IMR-90 (cell line): ENCODE data around the gene CDKN2C. TPM values are rescaled to one million over a fixed set of nuclear protein-coding genes. Genes with fewer than 3 reads are reported as not detected.
A peak's percentile ranks its signal among the peaks of the same experiment; 100 is the strongest.

Experiments
- ATAC-seq: fragments of 200-7000 bp; cut with Tn5 transposase; 2 replicates; pipeline ENCODE4 v1.9.1; 2020; ENCODE audit warnings: low read depth, mild to moderate bottlenecking, moderate library complexity
- BruUV-seq: library from RNA; stranded (reverse); fragments of 400-500 nt; replicated peaks from 2 replicates; lab custom pipeline; 2021; lab: Mats Ljungman, UMichigan
- CTCF ChIA-PET: fragments of 300-600 bp; formaldehyde crosslinking; extraction: SDS; loops from one replicate; lab custom pipeline; 2021; ENCODE audit warnings: antibody characterized with exemption; lab: Yijun Ruan, JAX
- POLR2A ChIA-PET: fragments of 300-600 bp; sonication (Branson Sonifier 250); formaldehyde crosslinking; loops from one replicate; lab custom pipeline; 2022; ENCODE audit warnings: antibody characterized with exemption; ENCODE audit not compliant: unreplicated experiment; lab: Charles Lee
- DNase-seq: peaks from one replicate; pipeline ENCODE4 v3.0.0; 2013
- H2AFZ ChIP-seq: replicated peaks from 2 replicates; pipeline ENCODE3; 2013; ENCODE audit warnings: low read length, mild to moderate bottlenecking; ENCODE audit not compliant: poor library complexity
- H2AK5ac ChIP-seq: 2 replicates; pipeline ENCODE4 v1.6.1; 2013; ENCODE audit warnings: low read depth, low read length, inconsistent platforms
- H2AK9ac ChIP-seq: replicated peaks from 2 replicates; pipeline ENCODE3; 2013; ENCODE audit warnings: mild to moderate bottlenecking, low read depth, low read length, moderate library complexity; ENCODE audit not compliant: poor library complexity
- H2BK120ac ChIP-seq: 2 replicates; pipeline ENCODE4 v1.6.1; 2013; ENCODE audit warnings: low read depth, low read length, inconsistent platforms
- H2BK15ac ChIP-seq: 3 replicates; pipeline ENCODE4 v1.6.1; 2013; ENCODE audit warnings: low read depth, low read length, inconsistent platforms
- H2BK20ac ChIP-seq: 2 replicates; pipeline ENCODE4 v1.6.1; 2013; ENCODE audit warnings: low read depth, mild to moderate bottlenecking, inconsistent platforms, low read length, moderate library complexity
- H2BK5ac ChIP-seq: 2 replicates; pipeline ENCODE4 v1.6.1; 2013; ENCODE audit warnings: mild to moderate bottlenecking, low read depth, low read length, inconsistent platforms; ENCODE audit not compliant: poor library complexity, severe bottlenecking
- H3K14ac ChIP-seq: replicated peaks from 2 replicates; pipeline ENCODE4 v1.6.1; 2013; ENCODE audit warnings: low read depth, low read length, inconsistent platforms
- H3K18ac ChIP-seq: 2 replicates; pipeline ENCODE4 v1.6.1; 2013; ENCODE audit warnings: low read depth, low read length, control low read depth
- H3K23ac ChIP-seq: 2 replicates; pipeline ENCODE4 v1.6.1; 2013; ENCODE audit warnings: low read depth, low read length, inconsistent platforms
- H3K27ac ChIP-seq: 2 replicates; pipeline ENCODE4 v1.5.1; 2013; ENCODE audit warnings: mild to moderate bottlenecking, control low read depth, low read length; ENCODE audit not compliant: insufficient read depth
- H3K27me3 ChIP-seq: 2 replicates; pipeline ENCODE4 v1.6.1; 2013; ENCODE audit warnings: low read length; ENCODE audit not compliant: control insufficient read depth, insufficient read depth
- H3K36me3 ChIP-seq: 2 replicates; pipeline ENCODE4 v1.6.1; 2013; ENCODE audit warnings: low read length, mixed read lengths; ENCODE audit not compliant: control insufficient read depth, insufficient read depth
- H3K4ac ChIP-seq: 2 replicates; pipeline ENCODE4 v1.6.1; 2013; ENCODE audit warnings: low read depth, low read length, inconsistent platforms
- H3K4me1 ChIP-seq: 2 replicates; pipeline ENCODE4 v1.6.1; 2013; ENCODE audit warnings: low read length, mixed read lengths; ENCODE audit not compliant: control insufficient read depth, insufficient read depth
- H3K4me2 ChIP-seq: 2 replicates; pipeline ENCODE4 v1.6.1; 2013; ENCODE audit warnings: low read depth, mild to moderate bottlenecking, control low read depth, low read length, moderate library complexity
- H3K4me3 ChIP-seq: 2 replicates; pipeline ENCODE4 v1.5.1; 2013; ENCODE audit warnings: low read depth, mild to moderate bottlenecking, control low read depth, low read length, moderate library complexity; ENCODE audit not compliant: insufficient read depth
- H3K56ac ChIP-seq: 2 replicates; pipeline ENCODE4 v1.6.1; 2013; ENCODE audit warnings: low read length, inconsistent platforms; ENCODE audit not compliant: insufficient read depth; ENCODE audit errors: extremely low read depth
- H3K79me1 ChIP-seq, 2 experiments: 2 replicates each; pipeline ENCODE4 v1.6.1; 2013; ENCODE audit warnings: low read length in 2 of 2, inconsistent platforms in 1 of 2, low read depth in 1 of 2
- H3K9ac ChIP-seq: 2 replicates; pipeline ENCODE4 v1.6.1; 2013; ENCODE audit warnings: low read depth, low read length, control low read depth
- H3K9me1 ChIP-seq: 2 replicates; pipeline ENCODE4 v1.6.1; 2013; ENCODE audit warnings: low read length, inconsistent platforms; ENCODE audit not compliant: insufficient read depth
- H3K9me3 ChIP-seq: 2 replicates; pipeline ENCODE4 v1.6.1; 2013; ENCODE audit warnings: low read length; ENCODE audit not compliant: control insufficient read depth, insufficient read depth
- H4K20me1 ChIP-seq: 2 replicates; pipeline ENCODE4 v1.6.1; 2013; ENCODE audit warnings: low read length, inconsistent platforms; ENCODE audit not compliant: insufficient read depth
- H4K5ac ChIP-seq: 2 replicates; pipeline ENCODE4 v1.6.1; 2013; ENCODE audit warnings: mild to moderate bottlenecking, low read depth, low read length, control low read depth
- H4K8ac ChIP-seq, 2 experiments: 2 replicates each; pipeline ENCODE4 v1.6.1; 2013; ENCODE audit warnings: low read depth in 2 of 2, low read length in 2 of 2, control low read depth in 1 of 2, inconsistent platforms in 1 of 2
- H4K91ac ChIP-seq: 2 replicates; pipeline ENCODE4 v1.6.1; 2013; ENCODE audit warnings: low read depth, low read length, inconsistent platforms; ENCODE audit not compliant: insufficient read depth
- BHLHE40 ChIP-seq: fragments of 150-350 bp; IDR thresholded peaks from 2 replicates; pipeline ENCODE4 v1.6.1; 2016; ENCODE audit warnings: mild to moderate bottlenecking, low read depth, low read length
- ELK1 ChIP-seq: fragments of 150-350 bp; IDR thresholded peaks from 2 replicates; pipeline ENCODE4 v1.6.1; 2016; ENCODE audit warnings: low read depth, mild to moderate bottlenecking, low read length, moderate library complexity, borderline replicate concordance
- MAFK ChIP-seq: IDR thresholded peaks from 2 replicates; pipeline ENCODE4 v1.6.1; 2012; ENCODE audit warnings: low read depth, low read length, improper control_type of control experiment
- RCOR1 ChIP-seq: IDR thresholded peaks from 2 replicates; pipeline ENCODE4 v1.6.1; 2012; ENCODE audit warnings: mild to moderate bottlenecking, low read length, improper control_type of control experiment; ENCODE audit not compliant: insufficient replicate concordance
- WGBS, 2 experiments: methylation state at CpG; one replicate each; pipeline versions ENCODE4 v1.1.5 to v1.1.7; 2013; ENCODE audit warnings: missing lambda C conversion rate in 2 of 2; ENCODE audit not compliant: insufficient read length in 1 of 2; ENCODE audit errors: extremely low coverage in 2 of 2; 5-methylcytosine and 5-hydroxymethylcytosine counted together
- dilution Hi-C: fragments of 300-500 bp; cut with HindIII; formaldehyde crosslinking; loops from one replicate; pipeline ENCODE4 v1.14.3; 2018; ENCODE audit warnings: low sequenced_read_pairs; ENCODE audit not compliant: unreplicated experiment
- in situ Hi-C: fragments of 300-500 bp; cut with MboI; formaldehyde crosslinking; loops from 3 replicates; pipeline ENCODE4 v1.14.3; 2019; ENCODE audit warnings: low sequenced_read_pairs, inconsistent platforms, mixed read lengths
- intact Hi-C: fragments of 100-400 bp; cut with micrococcal nuclease; formaldehyde crosslinking; loops from 2 replicates; pipeline ENCODE4 v1.10.0; 2022
- polyA plus RNA-seq, 3 experiments: library from polyadenylated mRNA; depleted of rRNA; stranded (reverse); fragments of >200 nt; gene quantifications; 2 replicates each; pipeline ENCODE4 v1.2.3, GENCODE V29; 2012; ENCODE audit warnings: low replicate concordance in 1 of 3
- total RNA-seq: library from RNA; depleted of rRNA; stranded (reverse); fragments of >200 nt; gene quantifications from 2 replicates; pipeline ENCODE4 v1.2.3, GENCODE V29; 2012

Gene CDKN2C
- total and polyA plus RNA-seq, 2 of the 4 experiments (the other 2 are of a cell fraction), result 14.3 to 15.5 TPM

DNA sequence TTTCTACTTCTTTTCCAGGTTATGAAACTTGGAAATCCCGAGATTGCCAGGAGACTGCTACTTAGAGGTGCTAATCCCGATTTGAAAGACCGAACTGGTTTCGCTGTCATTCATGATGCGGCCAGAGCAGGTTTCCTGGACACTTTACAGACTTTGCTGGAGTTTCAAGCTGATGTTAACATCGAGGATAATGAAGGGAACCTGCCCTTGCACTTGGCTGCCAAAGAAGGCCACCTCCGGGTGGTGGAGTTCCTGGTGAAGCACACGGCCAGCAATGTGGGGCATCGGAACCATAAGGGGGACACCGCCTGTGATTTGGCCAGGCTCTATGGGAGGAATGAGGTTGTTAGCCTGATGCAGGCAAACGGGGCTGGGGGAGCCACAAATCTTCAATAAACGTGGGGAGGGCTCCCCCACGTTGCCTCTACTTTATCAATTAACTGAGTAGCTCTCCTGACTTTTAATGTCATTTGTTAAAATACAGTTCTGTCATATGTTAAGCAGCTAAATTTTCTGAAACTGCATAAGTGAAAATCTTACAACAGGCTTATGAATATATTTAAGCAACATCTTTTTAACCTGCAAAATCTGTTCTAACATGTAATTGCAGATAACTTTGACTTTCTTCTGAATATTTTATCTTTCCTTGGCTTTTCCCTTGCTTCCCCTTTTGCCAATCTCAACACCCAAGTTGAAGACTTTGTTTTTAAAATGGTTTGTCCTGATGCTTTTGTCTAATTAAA, 4.0 kb downstream of the CDKN2C start:
- no peak overlapping the region for H2BK20ac ChIP-seq
- DNase-seq, result no peak
- WGBS, 2 experiments, result 40% methylated on average over 1 of the region's 13 CpGs; no CpG with 5 or more reads in 1 of the 2 experiments
- in situ Hi-C loops, result no loop called here
- H3K9me3 ChIP-seq, result no peaks in the 10 kb centered on the region
- peaks cover 6% of the 10 kb centered on the region; the same call in 1 of the 2 replicates for H3K4me1 ChIP-seq
- H2AFZ ChIP-seq, result no peak overlapping the region
- no peak overlapping the region; the same call in 1 of the 2 replicates for H3K4me2 ChIP-seq
- H3K9me1 ChIP-seq, result peaks cover 2% of the 10 kb centered on the region; the same call in 1 of the 2 replicates
- TF ChIP-seq ELK1 (no peak), MAFK (no peak), RCOR1 (no peak), BHLHE40 (no peak)
- no peaks in the 10 kb centered on the region; the same call in 1 of the 2 replicates for H4K20me1 ChIP-seq
- ChIA-PET CTCF (no interaction called here), POLR2A (no interaction called here)
- peak overlapping the region; percentile 10; the same call in 1 of the 2 replicates for H3K23ac ChIP-seq
- no peak overlapping the region for H3K9ac ChIP-seq
- H3K27ac ChIP-seq, result no peak overlapping the region
- H3K4me3 ChIP-seq, result no peak overlapping the region
- H4K8ac ChIP-seq, result peak overlapping the region in 1 of 2 experiments; percentile 35; a peak in 1 of 4 replicates
- no peak overlapping the region for H3K56ac ChIP-seq
- H2BK120ac ChIP-seq, result no peak overlapping the region
- dilution Hi-C loops, result no loop called here
- no peaks in the 10 kb centered on the region; the same call in 1 of the 2 replicates for H3K36me3 ChIP-seq
- no peak overlapping the region for H2AK5ac ChIP-seq
- no peaks in the 10 kb centered on the region for H3K27me3 ChIP-seq
- no peak overlapping the region; the same call in 2 of the 3 replicates for H2BK15ac ChIP-seq
- no peak overlapping the region; the same call in 1 of the 2 replicates for H3K14ac ChIP-seq
- H4K5ac ChIP-seq, result peak overlapping the region; percentile 47; the same call in 1 of the 2 replicates
- peaks cover 3 to 26% of the 10 kb centered on the region in 2 experiments; a peak in 3 of 4 replicates for H3K79me1 ChIP-seq
- H2AK9ac ChIP-seq, result no peak overlapping the region
- intact Hi-C loops, result loop anchor here (10.0 kb wide), 1 partner anchor 321 kb away; no protein-coding TSS in a partner anchor
- no peak for ATAC-seq
- no peak overlapping the region for H3K4ac ChIP-seq
- no peak overlapping the region for H4K91ac ChIP-seq
- no peak overlapping the region for H3K18ac ChIP-seq
- no TSS peak for BruUV-seq
- H2BK5ac ChIP-seq, result no peak overlapping the region
